GM12873 (cell line): Measurements from ENCODE around the gene SOCS4.

Source experiments
- TF ChIP-seq, protein P1 (sequence below): IDR thresholded peaks from 2 replicates; pipeline ENCODE4 v1.5.1; 2012; ENCODE audit warnings: low read depth, mild to moderate bottlenecking, moderate library complexity, low read length, control low read depth; ENCODE audit not compliant: insufficient read depth; ENCODE audit errors: missing control alignments

The SOCS4 gene

DNA sequence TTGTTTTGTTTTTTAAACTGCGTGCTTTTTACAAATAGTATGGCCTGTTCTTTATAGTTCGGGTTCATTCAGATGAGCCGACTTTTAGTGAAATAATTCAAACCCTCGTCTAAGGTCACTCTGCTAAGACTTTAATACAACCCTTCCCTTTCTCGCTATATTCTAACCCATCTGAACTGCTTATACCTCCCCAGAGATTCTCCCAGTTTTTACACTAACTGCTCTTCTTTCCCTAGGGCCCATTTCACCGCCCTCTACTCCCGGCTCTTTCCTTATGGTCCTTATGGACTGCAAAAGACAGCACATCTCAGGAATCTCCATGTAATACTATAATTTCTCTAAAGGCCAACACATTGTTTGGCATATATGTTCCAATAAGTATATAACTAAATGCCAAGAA, 26.5 kb downstream of the SOCS4 start:
- TF ChIP-seq, protein P1, sequence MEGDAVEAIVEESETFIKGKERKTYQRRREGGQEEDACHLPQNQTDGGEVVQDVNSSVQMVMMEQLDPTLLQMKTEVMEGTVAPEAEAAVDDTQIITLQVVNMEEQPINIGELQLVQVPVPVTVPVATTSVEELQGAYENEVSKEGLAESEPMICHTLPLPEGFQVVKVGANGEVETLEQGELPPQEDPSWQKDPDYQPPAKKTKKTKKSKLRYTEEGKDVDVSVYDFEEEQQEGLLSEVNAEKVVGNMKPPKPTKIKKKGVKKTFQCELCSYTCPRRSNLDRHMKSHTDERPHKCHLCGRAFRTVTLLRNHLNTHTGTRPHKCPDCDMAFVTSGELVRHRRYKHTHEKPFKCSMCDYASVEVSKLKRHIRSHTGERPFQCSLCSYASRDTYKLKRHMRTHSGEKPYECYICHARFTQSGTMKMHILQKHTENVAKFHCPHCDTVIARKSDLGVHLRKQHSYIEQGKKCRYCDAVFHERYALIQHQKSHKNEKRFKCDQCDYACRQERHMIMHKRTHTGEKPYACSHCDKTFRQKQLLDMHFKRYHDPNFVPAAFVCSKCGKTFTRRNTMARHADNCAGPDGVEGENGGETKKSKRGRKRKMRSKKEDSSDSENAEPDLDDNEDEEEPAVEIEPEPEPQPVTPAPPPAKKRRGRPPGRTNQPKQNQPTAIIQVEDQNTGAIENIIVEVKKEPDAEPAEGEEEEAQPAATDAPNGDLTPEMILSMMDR = no peak

DNA sequence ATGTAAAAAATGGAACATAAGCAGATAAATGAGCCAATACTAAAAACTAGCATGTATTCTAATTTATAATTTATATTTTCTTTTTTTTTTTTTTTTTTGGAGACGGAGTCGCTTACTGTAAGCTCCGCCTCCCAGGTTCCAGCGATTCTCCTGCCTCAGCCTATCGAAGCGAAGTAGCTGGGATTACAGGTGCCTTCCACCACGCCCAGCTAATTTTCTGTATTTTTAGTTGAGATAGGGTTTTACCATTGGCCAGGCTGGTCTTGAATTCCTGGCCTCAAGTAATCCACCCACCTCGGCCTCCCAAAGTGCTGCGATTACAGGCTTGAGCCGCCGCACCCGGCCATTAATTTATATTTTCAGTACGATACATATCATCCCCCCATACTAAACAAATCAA, 27.1 kb downstream of the SOCS4 start:
- TF ChIP-seq, protein P1 = no peak

DNA sequence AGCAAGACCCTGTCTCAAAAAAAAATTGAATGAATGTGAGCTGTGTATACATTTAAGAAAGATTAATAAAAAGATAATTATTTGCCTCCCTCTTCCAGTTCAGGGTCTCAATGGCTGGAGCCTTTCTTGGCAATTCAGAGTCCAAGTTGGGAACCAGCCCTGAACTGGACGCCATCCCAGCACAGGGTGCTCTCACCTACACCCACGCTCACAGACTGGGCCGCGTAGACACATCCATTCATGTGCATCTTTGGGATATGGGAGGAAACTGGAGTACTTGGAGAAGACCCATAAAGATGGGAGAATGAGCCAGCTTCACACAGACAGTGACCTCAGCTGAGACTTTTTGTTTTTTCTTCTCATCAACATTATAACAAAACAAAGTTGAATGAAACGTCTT, 30.9 kb downstream of the SOCS4 start:
- TF ChIP-seq, protein P1 = no peak

DNA sequence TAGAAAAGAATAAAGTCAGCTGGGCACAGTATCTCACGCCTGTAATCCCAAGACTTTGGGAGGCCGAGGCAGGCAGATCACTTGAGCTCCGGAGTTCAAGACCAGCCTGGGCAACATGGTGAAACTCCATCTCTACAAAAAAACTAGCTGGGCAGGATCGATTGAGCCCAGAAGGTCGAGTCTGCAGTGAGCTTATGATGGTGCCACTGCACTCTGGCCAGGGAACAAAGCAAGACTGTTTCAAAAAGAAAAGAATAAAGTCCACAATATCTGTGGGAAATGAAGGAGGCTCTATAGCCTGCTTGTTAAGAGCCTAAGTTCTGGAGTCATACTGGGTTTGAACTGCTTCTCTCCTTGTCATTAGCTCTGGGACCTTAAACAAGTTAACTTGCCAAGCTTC, 32.3 kb downstream of the SOCS4 start:
- TF ChIP-seq, protein P1 = no peak

DNA sequence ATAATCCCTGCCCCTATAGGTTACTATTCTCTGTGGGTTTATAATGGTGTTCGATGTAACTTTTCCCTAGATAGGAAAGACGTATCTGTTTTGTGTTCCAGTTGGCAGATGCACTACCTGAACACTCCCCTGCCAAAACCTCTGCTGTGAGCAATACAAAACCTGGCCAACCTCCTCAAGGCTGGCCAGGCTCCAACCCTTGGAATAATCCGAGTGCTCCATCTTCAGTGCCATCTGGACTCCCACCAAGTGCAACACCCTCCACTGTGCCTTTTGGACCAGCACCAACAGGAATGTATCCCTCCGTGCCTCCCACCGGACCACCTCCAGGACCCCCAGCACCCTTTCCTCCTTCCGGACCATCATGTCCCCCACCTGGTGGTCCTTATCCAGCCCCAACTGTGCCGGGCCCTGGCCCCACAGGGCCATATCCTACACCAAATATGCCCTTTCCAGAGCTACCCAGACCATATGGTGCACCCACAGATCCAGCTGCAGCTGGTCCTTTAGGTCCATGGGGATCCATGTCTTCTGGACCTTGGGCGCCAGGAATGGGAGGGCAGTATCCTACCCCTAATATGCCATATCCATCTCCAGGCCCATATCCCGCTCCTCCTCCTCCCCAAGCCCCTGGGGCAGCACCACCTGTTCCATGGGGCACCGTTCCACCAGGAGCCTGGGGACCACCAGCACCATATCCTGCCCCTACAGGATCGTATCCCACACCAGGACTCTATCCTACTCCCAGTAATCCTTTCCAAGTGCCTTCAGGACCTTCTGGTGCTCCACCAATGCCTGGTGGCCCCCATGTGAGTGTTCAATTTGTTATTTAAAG, 35.7 kb downstream of the SOCS4 start:
- TF ChIP-seq, protein P1 = no peak

DNA sequence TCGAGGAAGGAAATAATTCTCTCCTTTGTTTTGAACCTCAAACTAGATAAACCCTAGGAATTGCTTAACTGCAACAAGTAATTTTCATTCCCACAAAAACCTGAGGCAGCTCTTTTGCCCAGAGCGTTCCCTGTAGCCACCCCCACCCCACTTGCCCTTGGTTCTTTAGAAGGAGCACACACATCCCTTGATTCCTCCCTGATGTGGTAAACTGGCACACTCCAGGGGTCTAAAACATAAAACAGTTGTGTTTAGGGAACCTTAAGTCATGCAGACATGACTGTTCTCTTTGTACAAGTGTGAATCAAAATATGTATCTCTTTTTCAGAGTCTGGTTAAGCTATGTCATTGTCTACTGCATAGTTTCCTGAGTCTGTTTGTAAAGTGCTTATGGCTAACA, 38.4 kb downstream of the SOCS4 start:
- TF ChIP-seq, protein P1 = no peak

DNA sequence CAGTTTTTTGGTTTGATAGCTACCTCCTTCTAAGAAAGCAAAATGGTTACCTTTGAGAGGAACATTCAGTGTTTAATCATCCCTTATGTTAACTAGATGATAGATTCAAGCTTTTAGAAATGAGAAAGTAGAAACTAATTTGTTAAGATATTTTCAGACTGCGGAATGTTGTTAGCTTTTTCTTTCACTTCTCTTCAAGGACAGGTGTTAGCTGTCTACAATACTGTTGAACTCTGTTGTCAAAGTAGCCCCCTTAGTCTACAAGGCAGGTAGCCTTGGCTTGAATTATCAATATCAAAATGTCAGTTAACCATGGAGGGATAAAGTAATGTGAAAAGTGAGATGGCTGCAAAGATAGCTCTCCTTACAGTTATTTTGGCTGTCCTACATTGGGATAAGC, 39.2 kb downstream of the SOCS4 start:
- TF ChIP-seq, protein P1 = no peak
